Mammary epithelial cell (primary cell): ENCODE results near the gene PPARG.

Experiments used
- EZH2 ChIP-seq: IDR thresholded peaks from 2 replicates; pipeline ENCODE4 v1.6.1; 2012; ENCODE audit warnings: low read length, inconsistent platforms, borderline replicate concordance
- TF ChIP-seq, protein P1 (sequence below), 2 donors: IDR thresholded peaks in 1 of 2; conservative IDR thresholded peaks in 1 of 2; 2 replicates each; pipeline ENCODE4 v1.5.1; 2011 to 2012; ENCODE audit warnings: inconsistent platforms in 2 of 2, low read length in 2 of 2, mild to moderate bottlenecking in 2 of 2, control low read depth in 1 of 2, low read depth in 1 of 2; ENCODE audit not compliant: insufficient read depth in 1 of 2; ENCODE audit errors: extremely low read depth in 1 of 2

DNA sequence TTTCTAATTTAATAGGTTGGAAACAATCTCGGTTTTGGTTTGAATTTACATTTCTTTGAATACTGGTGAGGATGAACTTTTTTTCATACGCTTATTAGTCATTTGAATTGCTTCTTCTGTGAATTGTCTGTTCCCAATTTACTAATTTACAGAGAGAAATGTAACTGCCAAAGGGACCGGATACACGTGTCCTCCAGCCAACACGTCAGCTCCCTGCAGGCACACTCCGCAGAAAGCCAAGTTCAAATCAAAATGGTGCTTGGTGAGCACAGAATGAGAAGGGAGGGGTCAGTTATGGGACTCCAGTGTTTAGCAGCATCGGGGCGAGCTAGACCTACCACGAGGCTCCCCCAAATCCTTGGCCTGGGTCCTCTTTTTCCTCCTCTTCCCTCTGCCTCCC is 184.6 kb downstream of the PPARG start:
- TF ChIP-seq, protein P1, sequence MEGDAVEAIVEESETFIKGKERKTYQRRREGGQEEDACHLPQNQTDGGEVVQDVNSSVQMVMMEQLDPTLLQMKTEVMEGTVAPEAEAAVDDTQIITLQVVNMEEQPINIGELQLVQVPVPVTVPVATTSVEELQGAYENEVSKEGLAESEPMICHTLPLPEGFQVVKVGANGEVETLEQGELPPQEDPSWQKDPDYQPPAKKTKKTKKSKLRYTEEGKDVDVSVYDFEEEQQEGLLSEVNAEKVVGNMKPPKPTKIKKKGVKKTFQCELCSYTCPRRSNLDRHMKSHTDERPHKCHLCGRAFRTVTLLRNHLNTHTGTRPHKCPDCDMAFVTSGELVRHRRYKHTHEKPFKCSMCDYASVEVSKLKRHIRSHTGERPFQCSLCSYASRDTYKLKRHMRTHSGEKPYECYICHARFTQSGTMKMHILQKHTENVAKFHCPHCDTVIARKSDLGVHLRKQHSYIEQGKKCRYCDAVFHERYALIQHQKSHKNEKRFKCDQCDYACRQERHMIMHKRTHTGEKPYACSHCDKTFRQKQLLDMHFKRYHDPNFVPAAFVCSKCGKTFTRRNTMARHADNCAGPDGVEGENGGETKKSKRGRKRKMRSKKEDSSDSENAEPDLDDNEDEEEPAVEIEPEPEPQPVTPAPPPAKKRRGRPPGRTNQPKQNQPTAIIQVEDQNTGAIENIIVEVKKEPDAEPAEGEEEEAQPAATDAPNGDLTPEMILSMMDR (conservative IDR thresholded peaks at IDR 0.05 in 1 of 2, IDR thresholded peaks at IDR 0.05 in 1 of 2; ENCODE audit: extremely low read depth in 1 of 2, insufficient read depth in 1 of 2, low read depth in 1 of 2, low read length in 2 of 2) = no peak
- TF ChIP-seq EZH2 = no peak
